ENCODE results near the gene HTRA1. TPM values are rescaled to one million over a fixed set of nuclear protein-coding genes. Genes with fewer than 3 reads are reported as not detected.

The HTRA1 gene
- total and polyA plus RNA-seq, 10 of the 15 experiments (the other 5 are each of a cell fraction or from before 2014, with no cell fraction given): 0.13 TPM; not detected in 9

- ChIA-PET CTCF (no interaction called here), POLR2A (no interaction called here)
- intact Hi-C loops (cut with micrococcal nuclease; ENCODE audit: unreplicated experiment): no loop called here
Measured at GRCh38 chr10:122519873-122520272, 58.5 kb downstream of the HTRA1 start.

More at GRCh38 chr10:122519873-122520272, 58.5 kb downstream of the HTRA1 start:
- Histone ChIP-seq H3K36me3 (ENCODE audit: control insufficient read depth in 2 of 2, insufficient read depth in 2 of 2, low read length in 1 of 2) (no peaks in the 10 kb centered on the region), H4K20me1 (ENCODE audit: control insufficient read depth, insufficient read depth) (no peaks in the 10 kb centered on the region), H3K9ac (ENCODE audit: control insufficient read depth, insufficient read depth, low read length) (no peak overlapping the region), H2AFZ (ENCODE audit: control insufficient read depth, low read depth, low read length) (no peak overlapping the region), H3K4me1 (ENCODE audit: control insufficient read depth, insufficient read depth, low read length) (no peaks in the 10 kb centered on the region), H3K79me2 (ENCODE audit: control insufficient read depth, insufficient read depth, low read length) (no peaks in the 10 kb centered on the region), H3K4me3 (no peak overlapping the region), H3K4me2 (ENCODE audit: control insufficient read depth, insufficient read depth) (no peak overlapping the region), H3K27me3 (replicated peaks in 1 of 2; ENCODE audit: control insufficient read depth in 2 of 2, insufficient read depth in 2 of 2, low read length in 1 of 2) (no peaks in the 10 kb centered on the region; a peak in 2 of 4 replicates), H3K9me3 (replicated peaks; ENCODE audit: control insufficient read depth, insufficient read depth, low read length) (no peaks in the 10 kb centered on the region), H3K27ac (ENCODE audit: control insufficient read depth, insufficient read depth) (no peak overlapping the region)
- TF ChIP-seq EZH2 (IDR thresholded peaks at IDR 0.05; ENCODE audit: borderline replicate concordance, control insufficient read depth, low read depth, low read length) (no peak), BCLAF1 (IDR thresholded peaks at IDR 0.05) (no peak), USF1 (IDR thresholded peaks at IDR 0.05; ENCODE audit: borderline replicate concordance, extremely low read length, insufficient read depth, low read depth, low read length) (no peak), ATF3 (IDR thresholded peaks at IDR 0.05; ENCODE audit: borderline replicate concordance, extremely low read depth, low read depth, low read length) (no peak), NKRF (conservative IDR thresholded peaks at IDR 0.05) (no peak), DPF2 (IDR thresholded peaks at IDR 0.05) (no peak), RBBP5 (conservative IDR thresholded peaks at IDR 0.05) (no peak), CREB1 (IDR thresholded peaks at IDR 0.05; ENCODE audit: low read depth) (no peak), SPI1 (IDR thresholded peaks at IDR 0.05; ENCODE audit: borderline replicate concordance, insufficient read depth, low read depth, low read length) (no peak), CTCF (IDR thresholded peaks at IDR 0.05 in 2 of 3, conservative IDR thresholded peaks at IDR 0.05 in 1 of 3; ENCODE audit: control insufficient read depth in 2 of 3, extremely low read depth in 1 of 3, insufficient read depth in 1 of 3, low read depth in 3 of 3, low read length in 3 of 3) (no peak), HDGF (IDR thresholded peaks at IDR 0.05) (no peak), RB1 (IDR thresholded peaks at IDR 0.05; ENCODE audit: borderline replicate concordance) (no peak), YBX1 (IDR thresholded peaks at IDR 0.05) (no peak)
- ChIA-PET SMC1A (ENCODE audit: uncharacterized antibody, unreplicated experiment) (no interaction called here), RAD21 (ENCODE audit: unreplicated experiment) (no interaction called here)
- in situ Hi-C loops (cut with MboI): no loop called here
- DNase-seq (ENCODE audit: low read depth, low spot score) (no peak), ATAC-seq (no peak), FAIRE-seq (no peak)
- no TSS peak for BruUV-seq (replicated peaks)
- 12% methylated on average over 15 of the region's 15 CpGs for WGBS (ENCODE audit: insufficient coverage, insufficient replicate concordance, low lambda C conversion rate, missing lambda C conversion rate)

Data from GM12878 (cell line).